Muscle layer of duodenum (tissue), 2 donors: Measurements from ENCODE around the gene ATG16L2.

Source experiments
- H3K27ac ChIP-seq: one replicate; pipeline ENCODE4 v1.7.0; 2013; ENCODE audit warnings: mild to moderate bottlenecking, low read length
- H3K27me3 ChIP-seq: one replicate; pipeline ENCODE4 v1.7.0; 2013; ENCODE audit warnings: low read depth, mild to moderate bottlenecking, control low read depth, low read length
- H3K36me3 ChIP-seq, 2 donors: one replicate each; pipeline ENCODE4 v1.7.0; 2013; ENCODE audit warnings: low read length in 2 of 2, control low read depth in 1 of 2, mild to moderate bottlenecking in 1 of 2; ENCODE audit not compliant: insufficient read depth in 2 of 2, control insufficient read depth in 1 of 2
- H3K4me1 ChIP-seq, 2 donors: one replicate each; pipeline ENCODE4 v1.7.0; 2013; ENCODE audit warnings: low read length in 2 of 2, mild to moderate bottlenecking in 2 of 2, control low read depth in 1 of 2, moderate library complexity in 1 of 2; ENCODE audit not compliant: insufficient read depth in 2 of 2, control insufficient read depth in 1 of 2
- H3K4me3 ChIP-seq, 2 donors: one replicate each; pipeline ENCODE4 v1.7.0; 2013; ENCODE audit warnings: low read length in 2 of 2, low read depth in 1 of 2, mild to moderate bottlenecking in 1 of 2
- H3K9me3 ChIP-seq, 2 donors: one replicate each; pipeline ENCODE4 v1.7.0; 2013; ENCODE audit warnings: low read length in 2 of 2, control low read depth in 1 of 2, mild to moderate bottlenecking in 1 of 2; ENCODE audit not compliant: control insufficient read depth in 1 of 2
- donor health status: healthy.

ATG16L2 gene

GRCh38 chr11:72773696-72774095, 40.5 kb upstream of the ATG16L2 start:
- no peaks in the 10 kb centered on the region for H3K36me3 ChIP-seq
- H3K27ac ChIP-seq = no peak overlapping the region
- H3K9me3 ChIP-seq = no peaks in the 10 kb centered on the region
- no peaks in the 10 kb centered on the region for H3K27me3 ChIP-seq
- H3K4me3 ChIP-seq = no peak overlapping the region
- peaks cover 7 to 41% of the 10 kb centered on the region in 2 donors for H3K4me1 ChIP-seq

GRCh38 chr11:72774499-72774898, 39.7 kb upstream of the ATG16L2 start:
- H3K36me3 ChIP-seq = no peaks in the 10 kb centered on the region
- peaks cover 7 to 41% of the 10 kb centered on the region in 2 donors for H3K4me1 ChIP-seq
- no peaks in the 10 kb centered on the region for H3K27me3 ChIP-seq
- H3K4me3 ChIP-seq = no peak overlapping the region
- no peak overlapping the region for H3K27ac ChIP-seq
- H3K9me3 ChIP-seq = no peaks in the 10 kb centered on the region

- no peak overlapping the region for H3K27ac ChIP-seq
- H3K4me1 ChIP-seq = peaks cover 7 to 45% of the 10 kb centered on the region in 2 donors
- H3K9me3 ChIP-seq = no peaks in the 10 kb centered on the region
Observed at GRCh38 chr11:72775288-72776110, 38.7 kb upstream of the ATG16L2 start.

GRCh38 chr11:72776117-72776843, 37.9 kb upstream of the ATG16L2 start:
- Histone ChIP-seq H3K36me3 (no peaks in the 10 kb centered on the region), H3K4me1 (peaks cover 7 to 50% of the 10 kb centered on the region in 2 donors), H3K27ac (no peak overlapping the region), H3K27me3 (no peaks in the 10 kb centered on the region), H3K9me3 (no peaks in the 10 kb centered on the region), H3K4me3 (no peak overlapping the region)

More at GRCh38 chr11:72775288-72776110, 38.7 kb upstream of the ATG16L2 start:
- Histone ChIP-seq H3K4me3 (no peak overlapping the region), H3K36me3 (no peaks in the 10 kb centered on the region), H3K27me3 (no peaks in the 10 kb centered on the region)

- Histone ChIP-seq H3K36me3 (no peaks in the 10 kb centered on the region), H3K4me1 (peaks cover 7 to 46% of the 10 kb centered on the region in 2 donors), H3K9me3 (no peaks in the 10 kb centered on the region), H3K27me3 (no peaks in the 10 kb centered on the region), H3K4me3 (no peak overlapping the region), H3K27ac (no peak overlapping the region)
Observed at GRCh38 chr11:72776844-72777754, 37.1 kb upstream of the ATG16L2 start.

- Histone ChIP-seq H3K4me1 (peaks cover 6 to 40% of the 10 kb centered on the region in 2 donors), H3K36me3 (no peaks in the 10 kb centered on the region)
Observed at GRCh38 chr11:72777755-72778278, 36.4 kb upstream of the ATG16L2 start.

GRCh38 chr11:72778535-72779494, 35.4 kb upstream of the ATG16L2 start:
- Histone ChIP-seq H3K9me3 (no peaks in the 10 kb centered on the region), H3K27me3 (no peaks in the 10 kb centered on the region), H3K27ac (no peak overlapping the region), H3K36me3 (no peaks in the 10 kb centered on the region), H3K4me1 (peaks cover 0 to 30% of the 10 kb centered on the region in 2 donors), H3K4me3 (no peak overlapping the region)

More at GRCh38 chr11:72777755-72778278, 36.4 kb upstream of the ATG16L2 start:
- no peaks in the 10 kb centered on the region for H3K27me3 ChIP-seq
- no peak overlapping the region for H3K27ac ChIP-seq
- no peaks in the 10 kb centered on the region for H3K9me3 ChIP-seq
- H3K4me3 ChIP-seq = no peak overlapping the region

GRCh38 chr11:72779495-72780128, 34.6 kb upstream of the ATG16L2 start:
- peak overlapping the region; percentile 31 for H3K27ac ChIP-seq
- H3K9me3 ChIP-seq = no peaks in the 10 kb centered on the region
- H3K4me1 ChIP-seq = peaks cover 0 to 28% of the 10 kb centered on the region in 2 donors
- no peaks in the 10 kb centered on the region for H3K36me3 ChIP-seq
- H3K4me3 ChIP-seq = peak overlapping the region in 1 of 2 donors; percentile 23
- no peaks in the 10 kb centered on the region for H3K27me3 ChIP-seq

GRCh38 chr11:72780296-72781062, 33.7 kb upstream of the ATG16L2 start:
- H3K4me1 ChIP-seq = peaks cover 0 to 28% of the 10 kb centered on the region in 2 donors

More at GRCh38 chr11:72780296-72781062, 33.7 kb upstream of the ATG16L2 start:
- Histone ChIP-seq H3K27ac (peak overlapping the region; percentile 31), H3K27me3 (no peaks in the 10 kb centered on the region), H3K9me3 (no peaks in the 10 kb centered on the region), H3K36me3 (no peaks in the 10 kb centered on the region), H3K4me3 (peak overlapping the region; percentile 57 to 69)
